ENCODE results near the gene BTBD9. TPM values are rescaled to one million over a fixed set of nuclear protein-coding genes. Genes with fewer than 3 reads are reported as not detected.

BTBD9 gene
- total and polyA plus RNA-seq, 9 of the 15 experiments (the other 6 are each of a cell fraction or from before 2014, with no cell fraction given) = 0.08 to 1.6 (median 0.58) TPM

- TF ChIP-seq GATAD2B (IDR thresholded peaks at IDR 0.05; ENCODE audit: borderline replicate concordance) (0 out of 2 replicates have a peak, but pooled peaks have one; percentile 37), PTBP1 (IDR thresholded peaks at IDR 0.05; ENCODE audit: low read depth, low read length) (no peak), SIX5 (IDR thresholded peaks at IDR 0.05; ENCODE audit: borderline replicate concordance in 1 of 2, insufficient read depth in 1 of 2, low read depth in 1 of 2, low read length in 2 of 2) (no peak), CREB3L1 (IDR thresholded peaks at IDR 0.05; ENCODE audit: borderline replicate concordance, low read depth) (no peak), ZNF143 (CRISPR knock-in tag; IDR thresholded peaks at IDR 0.05) (no peak), PBX2 (CRISPR knock-in tag; IDR thresholded peaks at IDR 0.05; ENCODE audit: low read depth) (no peak), PBX2 (tag; conservative IDR thresholded peaks at IDR 0.05; ENCODE audit: low read depth) (no peak), KAT2B (IDR thresholded peaks at IDR 0.05; ENCODE audit: low read depth, low read length) (no peak), ZNF316 (IDR thresholded peaks at IDR 0.05) (peak; percentile 76), MLX (CRISPR knock-in tag; conservative IDR thresholded peaks at IDR 0.05) (no peak), TEAD1 (CRISPR knock-in tag; IDR thresholded peaks at IDR 0.05) (no peak), CTCF (IDR thresholded peaks at IDR 0.05 in 2 of 3, conservative IDR thresholded peaks at IDR 0.05 in 1 of 3; ENCODE audit: insufficient read depth in 2 of 3, low read depth in 1 of 3, low read length in 3 of 3) (peak; percentile 69 to 97 (median 82)), FOS (IDR thresholded peaks at IDR 0.05; ENCODE audit: extremely low read depth, insufficient read length) (no peak), SMC3 (conservative IDR thresholded peaks at IDR 0.05; ENCODE audit: insufficient read depth, low read depth, low read length) (peak; percentile 73), IFI16 (CRISPR knock-in tag; IDR thresholded peaks at IDR 0.05) (no peak), ARID1B (IDR thresholded peaks at IDR 0.05) (no peak), ARID3B (CRISPR knock-in tag; IDR thresholded peaks at IDR 0.05; ENCODE audit: borderline replicate concordance) (no peak), CEBPG (CRISPR knock-in tag; IDR thresholded peaks at IDR 0.05) (no peak), CEBPG (tag; conservative IDR thresholded peaks at IDR 0.05 in 1 of 2, IDR thresholded peaks at IDR 0.05 in 1 of 2) (no peak)
Observed at GRCh38 chr6:38493931-38494547, 145.7 kb downstream of the BTBD9 start (continued).
